H1 (cell line): ENCODE results near the gene GRIK4. TPM values are rescaled to one million over a fixed set of nuclear protein-coding genes. Genes with fewer than 3 reads are reported as not detected.

ENCODE experiments used
- CTCF ChIA-PET: fragments of 300-600 bp; sonication (Branson Sonifier 250); formaldehyde crosslinking; loops from one replicate; lab custom pipeline; 2021; ENCODE audit not compliant: partially characterized antibody; lab: Charles Lee
- POLR2A ChIA-PET: fragments of 300-600 bp; sonication (Branson Sonifier 250); formaldehyde crosslinking; loops from one replicate; lab custom pipeline; 2021; ENCODE audit warnings: inconsistent platforms; ENCODE audit not compliant: partially characterized antibody; lab: Charles Lee
- DNase-seq, 2 experiments: peaks; one replicate each; pipeline versions ENCODE4 v3.0.0 to v3.0.0-alpha.2; 2010 to 2022; ENCODE audit warnings: low spot score in 2 of 2, low read depth in 1 of 2, mixed read lengths in 1 of 2
- FAIRE-seq: peaks from 2 replicates; lab custom pipeline; 2011; peaks lifted over from hg19 to GRCh38; lab: Jason Lieb, UNC
- H2AFZ ChIP-seq: 2 replicates; pipeline ENCODE4 v1.8.1; 2012; ENCODE audit warnings: low read length, inconsistent platforms
- H2AK5ac ChIP-seq: 2 replicates; pipeline ENCODE4 v1.6.1; 2013; ENCODE audit warnings: low read depth, low read length
- H2BK120ac ChIP-seq: replicated peaks from 2 replicates; pipeline ENCODE3; 2013; ENCODE audit warnings: low read depth, low read length, inconsistent platforms
- H2BK12ac ChIP-seq: 2 replicates; pipeline ENCODE4 v1.6.1; 2013; ENCODE audit warnings: low read depth, low read length
- H2BK15ac ChIP-seq: 2 replicates; pipeline ENCODE4 v1.6.1; 2013; ENCODE audit warnings: low read length
- H2BK20ac ChIP-seq: 2 replicates; pipeline ENCODE4 v1.6.1; 2013; ENCODE audit warnings: low read length
- H2BK5ac ChIP-seq: 2 replicates; pipeline ENCODE4 v1.6.1; 2013; ENCODE audit warnings: low read depth, low read length
- H3K14ac ChIP-seq: 2 replicates; pipeline ENCODE4 v1.6.1; 2013; ENCODE audit warnings: inconsistent platforms; ENCODE audit not compliant: insufficient read length
- H3K18ac ChIP-seq: 2 replicates; pipeline ENCODE4 v1.6.1; 2013; ENCODE audit warnings: low read length; ENCODE audit errors: extremely low read depth
- H3K23ac ChIP-seq: 2 replicates; pipeline ENCODE4 v1.6.1; 2013; ENCODE audit warnings: inconsistent platforms; ENCODE audit not compliant: insufficient read length
- H3K23me2 ChIP-seq: 2 replicates; pipeline ENCODE4 v1.6.1; 2013; ENCODE audit warnings: low read depth, low read length
- H3K27ac ChIP-seq: 2 replicates; pipeline ENCODE4 v1.6.1; 2011; ENCODE audit warnings: low read depth, low read length, inconsistent platforms
- H3K27me3 ChIP-seq, 4 experiments: replicated peaks in 1 of 4; 1 replicate in 1 of 4; 2 replicates in 3 of 4; pipeline versions ENCODE4 v1.6.1 to v1.8.1; 2011 to 2013; ENCODE audit warnings: low read length in 3 of 4, mild to moderate bottlenecking in 3 of 4, inconsistent platforms in 2 of 4, mixed read lengths in 2 of 4, moderate library complexity in 1 of 4; ENCODE audit not compliant: control insufficient read depth in 3 of 4, insufficient read depth in 3 of 4; ENCODE audit errors: extremely low read depth in 1 of 4
- H3K36me3 ChIP-seq, 4 experiments: 2 replicates each; pipeline versions ENCODE4 v1.6.1 to v1.8.1; 2011 to 2013; ENCODE audit warnings: mild to moderate bottlenecking in 4 of 4, low read length in 3 of 4, moderate library complexity in 2 of 4, control low read depth in 1 of 4, inconsistent platforms in 1 of 4; ENCODE audit not compliant: insufficient read depth in 4 of 4, control insufficient read depth in 2 of 4
- H3K4ac ChIP-seq: replicated peaks from 2 replicates; pipeline ENCODE3; 2013; ENCODE audit warnings: low read length, low read depth, mixed read lengths, inconsistent platforms; ENCODE audit not compliant: insufficient read length
- H3K4me1 ChIP-seq, 4 experiments: replicated peaks in 1 of 4; 1 replicate in 1 of 4; 2 replicates in 3 of 4; pipeline versions ENCODE4 v1.6.1 to v1.8.1; 2011 to 2013; ENCODE audit warnings: low read length in 3 of 4, inconsistent platforms in 2 of 4, mixed read lengths in 1 of 4; ENCODE audit not compliant: insufficient read depth in 4 of 4, control insufficient read depth in 3 of 4
- H3K4me2 ChIP-seq, 2 experiments: 2 replicates each; pipeline versions ENCODE4 v1.6.1 to v1.8.1; 2011 to 2013; ENCODE audit warnings: low read depth in 2 of 2, low read length in 2 of 2, control low read depth in 1 of 2, inconsistent platforms in 1 of 2, mild to moderate bottlenecking in 1 of 2; ENCODE audit not compliant: insufficient read depth in 1 of 2
- H3K4me3 ChIP-seq, 4 experiments: fragments of 200-600, 300-600 bp in 1 of 4; sonication (generic), shearing (Covaris generic), sonication (Bioruptor Twin) in 1 of 4; 2 replicates each; pipeline versions ENCODE4 v1.5.1 to v1.8.1; 2011 to 2016; ENCODE audit warnings: low read length in 4 of 4, low read depth in 3 of 4, control low read depth in 2 of 4, inconsistent platforms in 2 of 4, mild to moderate bottlenecking in 2 of 4, mixed read lengths in 1 of 4, moderate library complexity in 1 of 4; ENCODE audit not compliant: insufficient read depth in 2 of 4; ENCODE audit errors: extremely low read depth in 1 of 4
- H3K56ac ChIP-seq: replicated peaks from 2 replicates; pipeline ENCODE3; 2013; ENCODE audit warnings: low read depth, mild to moderate bottlenecking, mixed read lengths, low read length, inconsistent platforms; ENCODE audit not compliant: insufficient read length
- H3K79me1 ChIP-seq: 2 replicates; pipeline ENCODE4 v1.6.1; 2013; ENCODE audit warnings: low read depth, low read length, control low read depth
- H3K79me2 ChIP-seq, 2 experiments: 2 replicates each; pipeline versions ENCODE4 v1.6.1 to v1.8.1; 2012 to 2013; ENCODE audit warnings: low read length in 2 of 2, mild to moderate bottlenecking in 2 of 2, inconsistent platforms in 1 of 2; ENCODE audit not compliant: insufficient read depth in 2 of 2, control insufficient read depth in 1 of 2
- H3K9ac ChIP-seq, 4 experiments: replicated peaks in 1 of 4; 1 replicate in 1 of 4; 2 replicates in 3 of 4; pipeline versions ENCODE4 v1.6.1 to v1.8.1; 2011 to 2013; ENCODE audit warnings: low read depth in 3 of 4, low read length in 3 of 4, control low read depth in 2 of 4, mild to moderate bottlenecking in 2 of 4, moderate library complexity in 2 of 4, inconsistent platforms in 1 of 4; ENCODE audit errors: extremely low read depth in 1 of 4
- H3K9me3 ChIP-seq, 2 experiments: 2 replicates each; pipeline versions ENCODE4 v1.6.1 to v1.8.1; 2012 to 2013; ENCODE audit warnings: mild to moderate bottlenecking in 2 of 2, moderate library complexity in 2 of 2, control low read depth in 1 of 2, inconsistent platforms in 1 of 2, low read depth in 1 of 2, low read length in 1 of 2, mixed read lengths in 1 of 2; ENCODE audit not compliant: insufficient read depth in 2 of 2
- H4K20me1 ChIP-seq, 2 experiments: replicated peaks in 1 of 2; 2 replicates each; pipeline versions ENCODE3 to v1.8.1; 2011 to 2013; ENCODE audit warnings: inconsistent platforms in 2 of 2, low read length in 2 of 2, mild to moderate bottlenecking in 1 of 2; ENCODE audit not compliant: insufficient read depth in 2 of 2, control insufficient read depth in 1 of 2
- H4K5ac ChIP-seq: 2 replicates; pipeline ENCODE4 v1.6.1; 2013; ENCODE audit warnings: low read length, low read depth, mixed read lengths, inconsistent platforms; ENCODE audit not compliant: insufficient read length
- H4K8ac ChIP-seq: 2 replicates; pipeline ENCODE4 v1.8.0; 2013; ENCODE audit warnings: mild to moderate bottlenecking, moderate library complexity, low read length, inconsistent platforms; ENCODE audit not compliant: insufficient read depth; ENCODE audit errors: extremely low read depth
- H4K91ac ChIP-seq: replicated peaks from 2 replicates; pipeline ENCODE3; 2013; ENCODE audit warnings: low read length, mixed read lengths, inconsistent platforms; ENCODE audit not compliant: insufficient read length
- CBX5 ChIP-seq: fragments of 300-800, 300-1000 bp; sonication (generic); IDR thresholded peaks from 2 replicates; pipeline ENCODE4 v1.7.1; 2016; ENCODE audit warnings: antibody characterized with exemption, low read length, low read depth
- CEBPB ChIP-seq: IDR thresholded peaks from 2 replicates; pipeline ENCODE4 v1.6.1; 2012; ENCODE audit warnings: low read depth, low read length
- E2F6 ChIP-seq: IDR thresholded peaks from 2 replicates; pipeline ENCODE4 v1.6.1; 2012; ENCODE audit warnings: inconsistent platforms
- FOSL1 ChIP-seq: IDR thresholded peaks from 2 replicates; pipeline ENCODE4 v1.6.1; 2011; ENCODE audit warnings: mild to moderate bottlenecking, low read depth, low read length, moderate library complexity; ENCODE audit not compliant: insufficient read depth
- KDM5A ChIP-seq: fragments of 200-600 bp; IDR thresholded peaks from 2 replicates; pipeline ENCODE4 v1.7.1; 2012; ENCODE audit warnings: mild to moderate bottlenecking, low read length, inconsistent platforms, mixed read lengths
- NANOG ChIP-seq: IDR thresholded peaks from 2 replicates; pipeline ENCODE4 v1.6.1; 2011; ENCODE audit warnings: low read length, low read depth, mild to moderate bottlenecking, inconsistent platforms; ENCODE audit not compliant: insufficient read depth, poor library complexity, severe bottlenecking
- NRF1 ChIP-seq: IDR thresholded peaks from 2 replicates; pipeline ENCODE4 v1.6.1; 2011; ENCODE audit warnings: mild to moderate bottlenecking, low read depth, low read length, improper control_type of control experiment
- RFX5 ChIP-seq: IDR thresholded peaks from 2 replicates; pipeline ENCODE4 v1.6.1; 2011; ENCODE audit warnings: low read depth, low read length, improper control_type of control experiment, borderline replicate concordance
- SP1 ChIP-seq: IDR thresholded peaks from 2 replicates; pipeline ENCODE4 v1.6.1; 2011; ENCODE audit warnings: low read depth, low read length
- TAF7 ChIP-seq: optimal IDR thresholded peaks from 2 replicates; pipeline ENCODE3; 2011; ENCODE audit warnings: low read depth, mild to moderate bottlenecking, inconsistent platforms, low read length, moderate library complexity, borderline replicate concordance
- YY1 ChIP-seq: IDR thresholded peaks from 2 replicates; pipeline ENCODE4 v1.6.1; 2011; ENCODE audit warnings: low read depth, mild to moderate bottlenecking, low read length
- WGBS, 2 experiments: shearing (Covaris generic) in 1 of 2; methylation state at CpG; one replicate each; pipeline versions ENCODE4 v1.1.6 to v1.1.7; 2013 to 2015; ENCODE audit warnings: low lambda C conversion rate in 2 of 2, mixed read lengths in 2 of 2, inconsistent platforms in 1 of 2, low coverage in 1 of 2, missing lambda C conversion rate in 1 of 2; ENCODE audit not compliant: insufficient replicate concordance in 2 of 2, insufficient coverage in 1 of 2, insufficient read length in 1 of 2; ENCODE audit errors: extremely low coverage in 1 of 2, missing lambda C conversion rate in 1 of 2; 5-methylcytosine and 5-hydroxymethylcytosine counted together
- polyA plus RNA-seq, 7 experiments: library from polyadenylated mRNA; depleted of rRNA in 3 of 7; stranded (reverse) in 5 of 7; unstranded in 2 of 7; fragments of >200 nt in 5 of 7; fragments of 200-250 nt in 2 of 7; gene quantifications; 1 replicate in 5 of 7; 2 replicates in 1 of 7; 4 replicates in 1 of 7; pipeline versions ENCODE4 v1.2.1 to v1.2.3, GENCODE V29; 2011 to 2013; ENCODE audit warnings: missing spikeins in 2 of 7, mixed read lengths in 2 of 7
- total RNA-seq: library from RNA; stranded (reverse); fragmentation: NEBNext Ultra II Directional; extraction: Animal tissue kit (Norgen Biotek cat#: 25700); gene quantifications from 2 replicates; pipeline ENCODE4 v1.2.1, GENCODE V29; 2021

Gene GRIK4
- total and polyA plus RNA-seq, 2 of the 8 experiments (the other 6 are each of a cell fraction or from before 2014, with no cell fraction given): 1.2 to 2.9 TPM

GRCh38 chr11:120608760-120609211, 97.2 kb downstream of the GRIK4 start:
- peaks cover 0 to 14% (median 8%) of the 10 kb centered on the region in 4 experiments; a peak in 5 of 7 replicates for H3K4me1 ChIP-seq
- H2BK5ac ChIP-seq: no peak overlapping the region
- H4K5ac ChIP-seq: no peak overlapping the region
- H3K56ac ChIP-seq: no peak overlapping the region
- H4K8ac ChIP-seq: no peak overlapping the region
- no peak overlapping the region for H2AK5ac ChIP-seq
- no peak overlapping the region for H2BK15ac ChIP-seq
- DNase-seq: peak in 1 of 2 experiments; percentile 55
- H2BK120ac ChIP-seq: no peak overlapping the region
- H3K23ac ChIP-seq: no peak overlapping the region
- H3K14ac ChIP-seq: no peak overlapping the region
- no peaks in the 10 kb centered on the region for H3K36me3 ChIP-seq
- H3K23me2 ChIP-seq: no peaks in the 10 kb centered on the region
- FAIRE-seq: peak; percentile 87
- CTCF ChIA-PET: interaction anchor here (0.6 to 14.6 kb wide), 3 partner anchors 24 to 242 kb away, joined by 3 to 155 read pairs (median 4); no protein-coding TSS in a partner anchor
- no peak overlapping the region for H3K4ac ChIP-seq
- peaks cover 0 to 2% (median 0%) of the 10 kb centered on the region in 4 experiments; a peak in 1 of 7 replicates for H3K27me3 ChIP-seq
- no peaks in the 10 kb centered on the region for H3K9me3 ChIP-seq
- H4K91ac ChIP-seq: peak overlapping the region; percentile 17
- H3K79me1 ChIP-seq: no peaks in the 10 kb centered on the region
- H2AFZ ChIP-seq: no peak overlapping the region
- H3K18ac ChIP-seq: peak overlapping the region; percentile 48
- 47% methylated on average over 4 of the region's 4 CpGs; no CpG with 5 or more reads in 1 of the 2 experiments for WGBS, 2 experiments
- H4K20me1 ChIP-seq: no peaks in the 10 kb centered on the region
- H3K9ac ChIP-seq: no peak overlapping the region
- no peak overlapping the region for H3K27ac ChIP-seq
- no peaks in the 10 kb centered on the region for H3K79me2 ChIP-seq
- peak overlapping the region in 1 of 2 experiments; percentile 42; a peak in 1 of 4 replicates for H3K4me2 ChIP-seq
- POLR2A ChIA-PET: interaction anchor here (1.5 kb wide), 1 partner anchor 45 kb away, joined by 6 read pairs; no protein-coding TSS in a partner anchor
- no peak overlapping the region; a peak in 1 of 8 replicates for H3K4me3 ChIP-seq
- H2BK12ac ChIP-seq: no peak overlapping the region
- no peak overlapping the region for H2BK20ac ChIP-seq
- TF ChIP-seq E2F6 (no peak), RFX5 (no peak), CEBPB (peak; percentile 47; the same call in 1 of the 2 replicates), NRF1 (no peak), NANOG (peak; percentile 33), CBX5 (no peak), SP1 (no peak), KDM5A (no peak), TAF7 (no peak), FOSL1 (no peak), YY1 (no peak)
